ENCODE data around the gene ATP1B2. TPM values are rescaled to one million over a fixed set of nuclear protein-coding genes. Genes with fewer than 3 reads are reported as not detected.

ATP1B2 gene
- total RNA-seq, 4 donors from 2014 or later = 0.10 to 0.81 (median 0.21) TPM

- peak within 1 kb of the TSS; percentile 94 to 97 (median 94) for H3K27ac ChIP-seq
- H3K4me3 ChIP-seq = peak within 1 kb of the TSS; percentile 80 to 96 (median 90)
- peak; percentile 98 to 99 for DNase-seq
- H3K27me3 ChIP-seq = no peaks in the 10 kb centered on the region
- in situ Hi-C loops (cut with MboI; ENCODE audit: low sequenced_read_pairs in 4 of 4) (loop anchor here in 2 of 4 donors (5.0 to 25.0 kb wide), 2 partner anchors 61 to 176 kb away; partner anchors contain the start of gene SAT2 (in 2 of the 2)), intact Hi-C loops (cut with DNase I; ENCODE audit: low total_unique reads) (loop anchor here (1.0 to 10.0 kb wide), 9 partner anchors 38 to 436 kb away; partner anchors contain the start of genes ATP1B2, CTDNEP1, ELP5 and NAA38)
- H3K4me1 ChIP-seq = peaks cover 26 to 34% of the 10 kb centered on the region in 2 donors
- no peaks in the 10 kb centered on the region for H3K9me3 ChIP-seq
- peak; percentile 86 to 88 for ATAC-seq
- peaks cover 0 to 21% of the 10 kb centered on the region in 2 donors for H3K36me3 ChIP-seq
- TF ChIP-seq CTCF (IDR thresholded peaks at IDR 0.05 in 4 of 5, conservative IDR thresholded peaks at IDR 0.05 in 1 of 5) (peak; percentile 96 to 100 (median 98)), POLR2A (IDR thresholded peaks at IDR 0.05) (peak in 1 of 2 donors; percentile 36)
Observed at GRCh38 chr17:7687908-7688807, 37.4 kb downstream of the ATP1B2 start, which contains the start of gene WRAP53. WRAP53 (plus strand) TSS chr17:7688477; CDS start chr17:7688649, 172 bp downstream.

- DNase-seq (no peak), ATAC-seq (no peak)
- H3K27me3 ChIP-seq = no peaks in the 10 kb centered on the region
- intact Hi-C loops (cut with DNase I; ENCODE audit: low total_unique reads) = loop anchor here (1.0 to 10.0 kb wide), 7 partner anchors 39 to 437 kb away; partner anchors contain the start of genes ATP1B2, CTDNEP1, ELP5 and NAA38
- TF ChIP-seq POLR2A (IDR thresholded peaks at IDR 0.05) = no peak
- TF ChIP-seq CTCF (IDR thresholded peaks at IDR 0.05 in 4 of 5, conservative IDR thresholded peaks at IDR 0.05 in 1 of 5) = no peak
- H3K9me3 ChIP-seq = no peaks in the 10 kb centered on the region
- in situ Hi-C loops (cut with MboI; ENCODE audit: low sequenced_read_pairs in 4 of 4) = loop anchor here in 2 of 4 donors (5.0 to 25.0 kb wide), 2 partner anchors 62 to 177 kb away; partner anchors contain the start of gene SAT2 (in 2 of the 2)
- peaks cover 26 to 33% of the 10 kb centered on the region in 2 donors for H3K4me1 ChIP-seq
- H3K36me3 ChIP-seq = peaks cover 0 to 21% of the 10 kb centered on the region in 2 donors
- H3K4me3 ChIP-seq = peak overlapping the region; percentile 67 to 96 (median 84)
- peak overlapping the region; percentile 77 to 97 (median 94) for H3K27ac ChIP-seq
Observed at GRCh38 chr17:7688808-7689316, 38.1 kb downstream of the ATP1B2 start.

- Histone ChIP-seq H3K27ac (no peak overlapping the region), H3K9me3 (no peaks in the 10 kb centered on the region), H3K36me3 (peaks cover 0 to 19% of the 10 kb centered on the region in 2 donors), H3K4me1 (no peaks in the 10 kb centered on the region), H3K4me3 (no peak overlapping the region), H3K27me3 (no peaks in the 10 kb centered on the region)
- intact Hi-C loops (cut with DNase I; ENCODE audit: low total_unique reads) = no loop called here
- DNase-seq = no peak
- ATAC-seq = no peak
- in situ Hi-C loops (cut with MboI; ENCODE audit: low sequenced_read_pairs in 4 of 4) = loop anchor here in 2 of 4 donors (25.0 kb wide), 1 partner anchor 183 kb away; no protein-coding TSS in a partner anchor
- TF ChIP-seq CTCF (IDR thresholded peaks at IDR 0.05 in 4 of 5, conservative IDR thresholded peaks at IDR 0.05 in 1 of 5) = no peak
- TF ChIP-seq POLR2A (IDR thresholded peaks at IDR 0.05) = no peak
Observed at GRCh38 chr17:7695586-7695985, 44.9 kb downstream of the ATP1B2 start.

GRCh38 chr17:7697828-7698588 lies 47.3 kb downstream of the ATP1B2 start:
- Histone ChIP-seq H3K36me3 (peaks cover 0 to 27% of the 10 kb centered on the region in 2 donors), H3K9me3 (no peaks in the 10 kb centered on the region), H3K27me3 (peaks cover 0 to 4% (median 3%) of the 10 kb centered on the region in 3 donors), H3K4me3 (no peak overlapping the region), H3K4me1 (no peaks in the 10 kb centered on the region), H3K27ac (no peak overlapping the region)
- in situ Hi-C loops (cut with MboI; ENCODE audit: low sequenced_read_pairs in 4 of 4) = loop anchor here in 2 of 4 donors (25.0 kb wide), 1 partner anchor 186 kb away; no protein-coding TSS in a partner anchor
- TF ChIP-seq CTCF (IDR thresholded peaks at IDR 0.05 in 4 of 5, conservative IDR thresholded peaks at IDR 0.05 in 1 of 5) (no peak), POLR2A (IDR thresholded peaks at IDR 0.05) (no peak)
- ATAC-seq = no peak
- no peak for DNase-seq
- intact Hi-C loops (cut with DNase I; ENCODE audit: low total_unique reads) = no loop called here

Measured in gastrocnemius medialis (tissue), 4 donors.